GM23248 (cell line): ENCODE measurements around the gene MARCHF2.

Experiments
- EZH2 ChIP-seq: fragments of 200-600 bp; sonication (generic); IDR thresholded peaks from 2 replicates; pipeline ENCODE4 v1.6.1; 2018; ENCODE audit warnings: antibody characterized with exemption, mild to moderate bottlenecking; ENCODE audit not compliant: insufficient read depth, poor library complexity, severe bottlenecking
- EZH2phosphoT487 ChIP-seq: fragments of 200-600 bp; sonication (generic); IDR thresholded peaks from 2 replicates; pipeline ENCODE4 v1.6.1; 2018; ENCODE audit warnings: antibody characterized with exemption, moderate library complexity, mild to moderate bottlenecking, low read depth; ENCODE audit not compliant: insufficient read depth

- TF ChIP-seq EZH2phosphoT487 (no peak), EZH2 (no peak)
Measured at GRCh38 chr19:8363803-8364771, 49.0 kb upstream of the MARCHF2 start, which contains the start of gene ANGPTL4.
